ENCODE data around the gene PRKG1. TPM values are rescaled to one million over a fixed set of nuclear protein-coding genes. Genes with fewer than 3 reads are reported as not detected.

The PRKG1 gene
- total RNA-seq, 1 experiment from 2014 or later, result 10.4 TPM

DNA sequence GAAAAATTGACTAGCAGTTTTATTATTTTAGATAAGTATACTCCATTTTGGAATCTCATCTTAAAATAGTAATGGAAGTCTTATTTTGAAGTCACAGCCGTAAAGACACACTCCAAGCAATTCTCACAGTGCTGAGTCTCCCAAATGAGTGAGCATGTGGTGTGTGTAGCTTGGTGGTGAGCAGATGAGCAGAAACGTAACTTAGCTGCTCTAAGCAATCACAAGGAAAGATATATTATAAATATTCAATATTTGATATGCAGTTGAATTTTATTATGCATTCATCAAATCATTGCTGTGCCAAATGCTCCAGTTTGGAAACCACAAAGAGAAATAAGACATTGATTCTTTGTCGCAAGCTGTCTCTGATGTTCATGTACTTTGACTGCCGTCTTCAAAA lies 563.9 kb downstream of the PRKG1 start:
- no peaks in the 10 kb centered on the region for H3K4me1 ChIP-seq (ENCODE audit: insufficient read depth, low read length)
- no peaks in the 10 kb centered on the region for H3K9me3 Mint-ChIP-seq
- no peaks in the 10 kb centered on the region for H3K23me2 ChIP-seq (ENCODE audit: insufficient read length, low read depth, low read length, poor library complexity, severe bottlenecking)
- no peaks in the 10 kb centered on the region for H3K4me1 Mint-ChIP-seq
- H2BK20ac ChIP-seq (ENCODE audit: low read depth, low read length, poor library complexity, severe bottlenecking), result no peak overlapping the region
- H2BK12ac ChIP-seq (ENCODE audit: insufficient read length, low read depth, low read length), result no peak overlapping the region
- H3K4me2 ChIP-seq (ENCODE audit: insufficient read depth, insufficient read length, low read length), result no peak overlapping the region
- H2BK120ac ChIP-seq (ENCODE audit: low read depth, low read length, poor library complexity, severe bottlenecking), result no peak overlapping the region
- no peaks in the 10 kb centered on the region for H3K36me3 Mint-ChIP-seq (ENCODE audit: insufficient read depth in 1 of 3, low read depth in 3 of 3)
- H3K27me3 ChIP-seq (ENCODE audit: insufficient read depth, low read length), result no peaks in the 10 kb centered on the region
- DNase-seq, result no peak
- no peak overlapping the region for H4K91ac ChIP-seq (ENCODE audit: insufficient read length, low read depth, low read length)
- H3K27me3 Mint-ChIP-seq (ENCODE audit: low read depth), result no peaks in the 10 kb centered on the region
- no peak overlapping the region for H3K23ac ChIP-seq (ENCODE audit: insufficient read length, low read depth, low read length)
- H2BK5ac ChIP-seq (ENCODE audit: insufficient read length, low read length), result no peak overlapping the region
- no peak overlapping the region for H2AFZ ChIP-seq (ENCODE audit: low read length)
- no peak overlapping the region for H3K27ac ChIP-seq (ENCODE audit: insufficient read length, low read depth, low read length)
- H3K18ac ChIP-seq (ENCODE audit: insufficient read length, low read depth, low read length), result no peak overlapping the region
- H3K56ac ChIP-seq (ENCODE audit: insufficient read length, low read depth, low read length), result no peak overlapping the region
- TF ChIP-seq, protein P1, sequence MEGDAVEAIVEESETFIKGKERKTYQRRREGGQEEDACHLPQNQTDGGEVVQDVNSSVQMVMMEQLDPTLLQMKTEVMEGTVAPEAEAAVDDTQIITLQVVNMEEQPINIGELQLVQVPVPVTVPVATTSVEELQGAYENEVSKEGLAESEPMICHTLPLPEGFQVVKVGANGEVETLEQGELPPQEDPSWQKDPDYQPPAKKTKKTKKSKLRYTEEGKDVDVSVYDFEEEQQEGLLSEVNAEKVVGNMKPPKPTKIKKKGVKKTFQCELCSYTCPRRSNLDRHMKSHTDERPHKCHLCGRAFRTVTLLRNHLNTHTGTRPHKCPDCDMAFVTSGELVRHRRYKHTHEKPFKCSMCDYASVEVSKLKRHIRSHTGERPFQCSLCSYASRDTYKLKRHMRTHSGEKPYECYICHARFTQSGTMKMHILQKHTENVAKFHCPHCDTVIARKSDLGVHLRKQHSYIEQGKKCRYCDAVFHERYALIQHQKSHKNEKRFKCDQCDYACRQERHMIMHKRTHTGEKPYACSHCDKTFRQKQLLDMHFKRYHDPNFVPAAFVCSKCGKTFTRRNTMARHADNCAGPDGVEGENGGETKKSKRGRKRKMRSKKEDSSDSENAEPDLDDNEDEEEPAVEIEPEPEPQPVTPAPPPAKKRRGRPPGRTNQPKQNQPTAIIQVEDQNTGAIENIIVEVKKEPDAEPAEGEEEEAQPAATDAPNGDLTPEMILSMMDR (conservative IDR thresholded peaks at IDR 0.05), result no peak
- no peaks in the 10 kb centered on the region for H3K79me2 ChIP-seq (ENCODE audit: insufficient read depth, low read length)
- H3K9me3 ChIP-seq (ENCODE audit: control insufficient read depth, low read depth, low read length), result no peaks in the 10 kb centered on the region
- no peak overlapping the region for H4K8ac ChIP-seq (replicated peaks; ENCODE audit: insufficient read length, low read depth, low read length)
- WGBS (ENCODE audit: extremely low coverage, insufficient read length, low lambda C conversion rate), result no CpG with 5 or more reads among the region's 4 CpGs
- no peaks in the 10 kb centered on the region for H3K79me1 ChIP-seq (ENCODE audit: insufficient read depth, low read depth, low read length, poor library complexity, severe bottlenecking)
- H4K20me1 ChIP-seq (ENCODE audit: control insufficient read depth, insufficient read depth, insufficient read length), result no peaks in the 10 kb centered on the region
- H3K4ac ChIP-seq (ENCODE audit: low read depth, low read length), result no peak overlapping the region
- H4K5ac ChIP-seq (ENCODE audit: insufficient read length, low read depth, low read length), result no peak overlapping the region
- no peak overlapping the region for H3T11ph ChIP-seq (ENCODE audit: low read length)
- H3K4me3 Mint-ChIP-seq, result no peak overlapping the region
- H3K27ac Mint-ChIP-seq, result no peak overlapping the region
- H3K9ac ChIP-seq (ENCODE audit: extremely low read depth, insufficient read length, low read length), result no peak overlapping the region
- H2AK5ac ChIP-seq (ENCODE audit: insufficient read length, low read length), result no peak overlapping the region
- H2BK15ac ChIP-seq (ENCODE audit: low read depth, low read length), result no peak overlapping the region
- no peak overlapping the region for H3K14ac ChIP-seq (ENCODE audit: insufficient read depth, low read length)

All from H9 (cell line).